GM12873 (cell line): Measurements from ENCODE around the gene PRR20G.

ENCODE experiments used
- TF ChIP-seq, protein P1 (sequence below): IDR thresholded peaks from 2 replicates; pipeline ENCODE4 v1.5.1; 2012; ENCODE audit warnings: low read depth, mild to moderate bottlenecking, moderate library complexity, low read length, control low read depth; ENCODE audit not compliant: insufficient read depth; ENCODE audit errors: missing control alignments

The PRR20G gene

DNA sequence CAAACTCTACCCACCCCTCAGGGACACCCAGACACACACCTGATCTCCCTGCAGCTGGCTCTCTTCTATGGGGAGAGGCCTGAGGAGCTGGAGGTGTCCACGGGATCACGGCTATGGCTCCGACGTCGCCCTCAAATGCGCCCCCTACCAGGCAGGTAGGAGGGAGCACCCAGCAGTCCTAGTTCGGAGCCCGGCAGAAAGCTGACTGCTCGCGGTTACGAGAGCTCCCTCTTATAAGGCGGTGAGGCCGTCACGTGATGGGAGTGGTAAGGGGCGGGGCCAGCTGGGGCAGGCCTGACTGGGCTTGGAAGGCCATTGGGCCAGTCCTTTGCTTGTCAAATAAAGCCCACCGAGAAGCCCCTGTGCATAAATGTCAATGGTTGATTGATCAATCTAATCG, at the start of gene PRR20G:
Gene PRR20G, minus strand, starts transcription at position 207 of the 400 bp plus-strand sequence. CDS start 681 bp downstream, outside the sequence.
- TF ChIP-seq, protein P1, sequence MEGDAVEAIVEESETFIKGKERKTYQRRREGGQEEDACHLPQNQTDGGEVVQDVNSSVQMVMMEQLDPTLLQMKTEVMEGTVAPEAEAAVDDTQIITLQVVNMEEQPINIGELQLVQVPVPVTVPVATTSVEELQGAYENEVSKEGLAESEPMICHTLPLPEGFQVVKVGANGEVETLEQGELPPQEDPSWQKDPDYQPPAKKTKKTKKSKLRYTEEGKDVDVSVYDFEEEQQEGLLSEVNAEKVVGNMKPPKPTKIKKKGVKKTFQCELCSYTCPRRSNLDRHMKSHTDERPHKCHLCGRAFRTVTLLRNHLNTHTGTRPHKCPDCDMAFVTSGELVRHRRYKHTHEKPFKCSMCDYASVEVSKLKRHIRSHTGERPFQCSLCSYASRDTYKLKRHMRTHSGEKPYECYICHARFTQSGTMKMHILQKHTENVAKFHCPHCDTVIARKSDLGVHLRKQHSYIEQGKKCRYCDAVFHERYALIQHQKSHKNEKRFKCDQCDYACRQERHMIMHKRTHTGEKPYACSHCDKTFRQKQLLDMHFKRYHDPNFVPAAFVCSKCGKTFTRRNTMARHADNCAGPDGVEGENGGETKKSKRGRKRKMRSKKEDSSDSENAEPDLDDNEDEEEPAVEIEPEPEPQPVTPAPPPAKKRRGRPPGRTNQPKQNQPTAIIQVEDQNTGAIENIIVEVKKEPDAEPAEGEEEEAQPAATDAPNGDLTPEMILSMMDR: no peak

DNA sequence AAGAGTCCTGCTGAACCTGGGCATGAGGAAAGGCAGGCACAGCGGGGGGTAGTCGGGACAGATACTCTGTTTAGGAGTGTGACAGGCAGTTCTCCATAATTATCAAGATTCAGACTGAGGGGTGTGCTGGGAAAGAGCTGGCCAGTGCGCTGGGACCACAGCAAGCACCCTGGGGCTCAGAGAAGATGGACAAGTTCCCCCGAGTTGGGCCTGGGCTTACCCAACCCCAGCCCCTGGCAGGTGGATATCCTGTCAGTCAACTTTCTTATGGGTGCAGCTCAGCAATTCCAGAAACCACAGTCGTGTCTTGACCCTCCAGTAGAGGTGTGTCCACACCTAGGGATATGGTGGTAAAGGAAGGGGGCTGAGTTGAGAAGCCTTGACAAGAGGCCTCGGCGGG, 49.2 kb upstream of the PRR20G start:
- TF ChIP-seq, protein P1: no peak

DNA sequence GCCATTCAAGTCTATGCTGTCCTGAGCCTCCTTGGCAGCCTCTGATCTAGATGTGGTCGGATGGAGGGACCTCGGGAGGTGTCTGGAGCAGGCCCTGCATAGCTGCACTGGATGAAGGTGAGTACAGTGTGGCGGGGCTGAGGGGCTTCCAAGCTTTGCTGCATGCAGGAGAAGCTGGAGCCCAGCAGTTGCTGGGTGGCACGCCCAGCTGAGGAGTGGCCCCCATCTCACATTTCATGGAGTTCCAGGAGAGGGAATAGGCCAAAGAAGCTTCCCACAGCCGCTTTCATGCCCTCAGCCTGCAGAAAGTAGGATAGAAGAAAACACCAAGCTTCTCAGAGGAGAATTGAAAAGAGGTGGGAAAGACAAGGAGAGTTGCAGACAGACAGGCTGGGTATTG, 48.3 kb upstream of the PRR20G start:
- TF ChIP-seq, protein P1: no peak

DNA sequence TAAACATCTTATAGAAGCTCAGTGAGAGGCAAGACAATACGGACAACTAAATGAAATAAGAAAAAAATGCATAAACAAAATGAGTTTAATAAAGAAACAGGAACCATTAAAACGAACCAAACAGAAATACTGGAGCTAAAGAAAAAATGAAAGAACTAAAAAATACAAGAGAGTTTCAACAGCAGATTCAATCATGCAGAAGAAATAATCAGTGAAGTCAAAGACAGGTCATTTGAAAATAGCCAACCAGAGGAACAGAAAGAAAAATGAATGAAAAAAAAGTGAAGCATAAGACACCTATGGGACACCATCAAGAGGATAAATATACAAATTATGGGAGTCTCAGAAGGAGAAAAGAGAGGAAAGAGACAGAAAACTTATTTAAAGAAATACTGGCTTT, 42.5 kb upstream of the PRR20G start:
- TF ChIP-seq, protein P1: no peak

DNA sequence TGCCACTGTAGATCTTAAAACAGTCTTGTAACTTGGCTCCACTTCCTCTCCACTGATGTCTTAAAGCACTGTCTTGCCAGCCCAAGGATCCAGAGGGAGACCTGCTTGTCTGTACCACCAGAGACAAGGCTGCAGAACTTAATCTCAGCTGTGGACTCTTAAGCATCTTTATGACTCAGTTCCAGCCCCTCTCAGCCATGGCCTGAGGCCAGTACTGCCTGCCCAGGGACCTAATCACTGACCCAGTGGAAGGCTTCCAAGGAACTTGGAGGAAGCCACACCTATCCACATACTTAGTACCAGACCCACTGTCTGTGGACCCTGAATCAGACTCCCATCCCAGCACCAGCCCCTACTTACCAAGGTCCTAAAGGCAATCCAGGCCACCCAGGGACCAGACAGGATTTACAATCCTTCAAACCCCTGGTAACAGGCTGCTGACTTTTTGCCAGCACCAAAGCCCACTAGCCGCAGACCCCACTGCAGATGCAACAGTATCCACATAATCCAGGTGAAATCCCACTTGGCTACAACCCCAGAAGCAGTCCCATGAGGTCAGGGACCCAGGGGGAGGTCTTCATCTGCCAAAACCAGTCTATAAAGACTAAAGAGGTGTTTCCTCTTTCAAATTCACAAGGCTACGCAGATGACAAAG, 41.9 kb upstream of the PRR20G start:
- TF ChIP-seq, protein P1: no peak

DNA sequence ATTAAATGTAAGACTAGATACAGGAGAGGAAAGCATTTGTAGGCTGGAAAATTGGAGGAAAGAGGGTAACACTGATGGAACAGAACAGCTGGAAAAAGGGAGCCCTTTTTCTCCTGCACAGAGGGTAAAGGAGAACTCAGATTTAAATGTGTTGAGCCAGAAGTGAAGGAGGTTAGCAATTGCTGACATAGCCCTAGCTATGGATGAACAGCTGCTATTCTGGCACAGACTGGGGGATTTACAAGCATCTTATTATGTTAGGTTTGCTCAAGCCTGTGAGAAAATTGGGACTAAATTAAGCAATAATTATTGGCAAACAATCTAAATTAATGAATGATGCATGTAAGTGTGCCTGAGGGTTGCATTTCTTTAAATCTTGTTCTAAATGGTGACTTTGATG, 40.6 kb upstream of the PRR20G start:
- TF ChIP-seq, protein P1: no peak

DNA sequence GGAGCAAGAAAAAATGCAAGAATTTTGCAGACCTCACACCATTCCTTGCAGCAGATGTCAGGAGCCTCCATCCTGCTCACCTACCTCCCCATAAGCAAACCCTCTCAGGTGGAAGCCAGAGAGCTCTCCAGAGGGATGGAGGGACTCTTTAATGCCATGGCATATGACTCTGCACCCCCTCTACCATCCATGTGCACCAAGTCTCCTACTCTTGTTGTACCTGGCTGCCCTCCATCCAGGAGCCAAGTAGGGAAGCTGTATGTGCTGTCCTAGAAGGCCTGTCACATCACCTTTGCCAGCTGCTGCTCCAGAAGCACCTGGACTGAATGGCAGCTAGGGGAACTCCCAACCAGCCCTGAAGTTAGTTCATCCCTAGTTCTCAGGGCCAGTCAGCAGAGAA, 38.5 kb upstream of the PRR20G start:
- TF ChIP-seq, protein P1: no peak

DNA sequence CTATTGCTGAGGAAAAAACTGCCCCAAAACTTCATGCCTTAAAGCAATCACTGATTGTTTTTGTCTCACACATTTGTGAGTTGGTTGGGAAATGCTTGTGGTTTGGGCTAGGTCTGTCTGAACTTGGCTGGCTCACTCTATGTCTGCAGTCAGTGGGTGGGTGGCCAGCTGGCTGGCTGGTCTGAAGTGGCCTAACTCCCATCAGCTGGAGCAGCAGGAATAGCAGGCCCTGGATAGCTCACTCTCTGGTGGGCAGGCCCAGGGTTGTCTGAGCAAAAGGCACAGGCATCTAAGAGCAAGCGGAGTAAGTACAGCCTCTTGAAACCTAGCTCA, 37.7 kb upstream of the PRR20G start:
- TF ChIP-seq, protein P1: no peak
